Activated T-cell treated with anti-CD3 and anti-CD28 coated beads, Interleukin-2, amount 50 U/mL, for 4 hours (primary cell): ENCODE results near the gene ZNF133. TPM values are rescaled to one million over a fixed set of nuclear protein-coding genes. Genes with fewer than 3 reads are reported as not detected.

Source experiments
- ATAC-seq, 2 donors: fragments of 200-7000 bp; cut with Tn5 transposase; one replicate each; pipeline ENCODE4 v1.10.0; 2021
- DNase-seq: peaks from one replicate; pipeline ENCODE4 v3.0.0-alpha.2; 2020
- H3K27me3 Mint-ChIP-seq: one replicate; pipeline ENCODE4 v1.8.0; 2021; ENCODE audit warnings: low read depth, mixed read lengths
- H3K36me3 Mint-ChIP-seq: one replicate; pipeline ENCODE4 v1.8.0; 2022; ENCODE audit warnings: mixed read lengths; ENCODE audit not compliant: insufficient read depth
- H3K4me1 Mint-ChIP-seq: one replicate; pipeline ENCODE4 v1.8.0; 2021; ENCODE audit warnings: low read depth, mixed read lengths
- H3K4me3 Mint-ChIP-seq: one replicate; pipeline ENCODE4 v1.8.0; 2021; ENCODE audit warnings: mild to moderate bottlenecking, moderate library complexity, mixed read lengths
- H3K9me3 Mint-ChIP-seq: one replicate; pipeline ENCODE4 v1.8.0; 2021; ENCODE audit warnings: mixed read lengths
- total RNA-seq, 3 donors: library from RNA; stranded (reverse); gene quantifications; one replicate each; pipeline ENCODE4 v1.2.1, GENCODE V29; 2021

ZNF133 gene
- total RNA-seq, 3 donors from 2014 or later, result 4.2 to 5.8 (median 4.9) TPM

GRCh38 chr20:18362916-18363315 is 74.6 kb downstream of the ZNF133 start:
- Mint-ChIP-seq H3K27me3 (peaks cover 4% of the 10 kb centered on the region), H3K9me3 (no peaks in the 10 kb centered on the region), H3K36me3 (no peaks in the 10 kb centered on the region), H3K4me3 (no peak overlapping the region), H3K4me1 (no peaks in the 10 kb centered on the region)
- DNase-seq (no peak), ATAC-seq (no peak)

GRCh38 chr20:18363708-18364107 is 75.4 kb downstream of the ZNF133 start:
- Mint-ChIP-seq H3K27me3 (peaks cover 5% of the 10 kb centered on the region), H3K4me1 (no peaks in the 10 kb centered on the region), H3K36me3 (no peaks in the 10 kb centered on the region), H3K9me3 (no peaks in the 10 kb centered on the region), H3K4me3 (no peak overlapping the region)
- DNase-seq, result no peak
- ATAC-seq, result no peak

DNA sequence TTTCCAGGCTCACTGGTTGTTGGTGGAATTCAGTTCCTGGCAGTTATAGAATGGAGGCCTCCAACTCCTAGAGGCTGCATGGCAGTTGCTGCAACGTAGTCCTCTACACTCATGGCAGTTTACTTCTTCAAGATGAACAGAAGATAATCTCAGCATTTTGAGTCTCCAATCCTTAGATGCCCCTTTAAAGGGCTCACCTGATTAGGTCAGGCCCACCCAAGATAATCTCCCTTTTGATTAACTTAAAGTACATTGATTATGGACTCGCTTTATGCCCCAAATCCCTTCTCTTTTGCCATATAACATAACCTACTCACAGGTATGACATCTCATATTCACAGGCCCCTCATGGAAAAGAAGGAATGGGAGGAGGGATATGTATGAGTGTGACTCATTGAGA is 76.4 kb downstream of the ZNF133 start:
- no peak for DNase-seq
- H3K4me3 Mint-ChIP-seq, result no peak overlapping the region
- H3K27me3 Mint-ChIP-seq, result peaks cover 6% of the 10 kb centered on the region
- no peak for ATAC-seq
- no peaks in the 10 kb centered on the region for H3K4me1 Mint-ChIP-seq
- H3K9me3 Mint-ChIP-seq, result no peaks in the 10 kb centered on the region
- no peaks in the 10 kb centered on the region for H3K36me3 Mint-ChIP-seq

Other genes with a start within 250 kb of the ZNF133 start
- not detected for gene OVOL2, start 230.6 kb upstream of the ZNF133 start, total RNA-seq
- gene KAT14, start 150.7 kb upstream of the ZNF133 start, total RNA-seq, result 10 to 100 TPM; 16.4 to 18.9 (median 18.0) TPM
- gene PET117, start 150.7 kb upstream of the ZNF133 start, total RNA-seq, result 10 to 100 TPM; 15.1 to 19.6 (median 15.6) TPM
- 1 to 10 TPM; 1.3 to 2.0 (median 1.6) TPM for gene DZANK1, start 178.5 kb downstream of the ZNF133 start, total RNA-seq
- 10 to 100 TPM; 19.6 to 22.1 (median 21.5) TPM for gene POLR3F, start 178.9 kb downstream of the ZNF133 start, total RNA-seq
- 10 to 100 TPM; 11.1 to 15.1 (median 12.3) TPM for gene RBBP9, start 208.7 kb downstream of the ZNF133 start, total RNA-seq
- gene SEC23B, start 219.4 kb downstream of the ZNF133 start, total RNA-seq, result 10 to 100 TPM; 77.0 to 99.1 (median 91.1) TPM